Measurements from ENCODE around the gene DLX6.

- no peak for TF ChIP-seq CTCF (IDR thresholded peaks at IDR 0.05)
- no peak for TF ChIP-seq POLR2A (IDR thresholded peaks at IDR 0.05)
Observed at GRCh38 chr7:97012365-97013133, 7.2 kb downstream of the DLX6 start.
